ENCODE data around the gene ZNF750. TPM values are rescaled to one million over a fixed set of nuclear protein-coding genes. Genes with fewer than 3 reads are reported as not detected.
A peak's percentile ranks its signal among the peaks of the same experiment; 100 is the strongest.

Gene ZNF750
- total and polyA plus RNA-seq, 2 experiments from 2014 or later, result 0.13 to 0.17 TPM

GRCh38 chr17:82821554-82821953 lies 18.3 kb downstream of the ZNF750 start:
- ATAC-seq (no peak), DNase-seq (ENCODE audit: low spot score) (no peak)
- peaks cover 14% of the 10 kb centered on the region for H4K20me1 ChIP-seq (replicated peaks; ENCODE audit: insufficient read depth)
- TF ChIP-seq NANOG (IDR thresholded peaks at IDR 0.05; ENCODE audit: borderline replicate concordance) (no peak), EZH2phosphoT487 (IDR thresholded peaks at IDR 0.05; ENCODE audit: unreplicated experiment) (no peak), JUNB (IDR thresholded peaks at IDR 0.05; ENCODE audit: unreplicated experiment) (no peak), ZNF331 (CRISPR knock-in tag; IDR thresholded peaks at IDR 0.05; ENCODE audit: low read depth) (no peak)
- H2AFZ ChIP-seq, result no peak overlapping the region
- H3K27ac ChIP-seq (ENCODE audit: low read depth), result no peak overlapping the region
- H3K79me2 ChIP-seq (replicated peaks; ENCODE audit: insufficient read depth), result peaks cover 36% of the 10 kb centered on the region
- H3K9me2 ChIP-seq (ENCODE audit: insufficient read depth), result no peaks in the 10 kb centered on the region
- H3F3A ChIP-seq (replicated peaks; ENCODE audit: low read depth), result no peaks in the 10 kb centered on the region; the same call in 1 of the 2 replicates
- no peak overlapping the region for H3K4me3 ChIP-seq
- H3K27ac Mint-ChIP-seq, result no peak overlapping the region
- H3K9me3 Mint-ChIP-seq, result peaks cover 11% of the 10 kb centered on the region; the same call in 2 of the 3 replicates
- H3K27me3 ChIP-seq (ENCODE audit: insufficient read depth), result no peaks in the 10 kb centered on the region
- no peak overlapping the region for H3K4me3 Mint-ChIP-seq
- H3K4me1 Mint-ChIP-seq, result peaks cover 46% of the 10 kb centered on the region
- peaks cover 58% of the 10 kb centered on the region for H3K36me3 Mint-ChIP-seq (ENCODE audit: low read depth)
- H3K4me1 ChIP-seq (ENCODE audit: insufficient read depth), result peaks cover 21% of the 10 kb centered on the region
- H3K36me3 ChIP-seq (ENCODE audit: insufficient read depth), result peaks cover 21% of the 10 kb centered on the region
- H3K27me3 Mint-ChIP-seq (ENCODE audit: insufficient read depth, low read depth, poor library complexity), result peaks cover 18% of the 10 kb centered on the region
- H3K4me2 ChIP-seq, result no peak overlapping the region

- peaks cover 46% of the 10 kb centered on the region for H3K4me1 Mint-ChIP-seq
- Histone ChIP-seq H3K36me3 (ENCODE audit: insufficient read depth) (peaks cover 29% of the 10 kb centered on the region), H3F3A (replicated peaks; ENCODE audit: low read depth) (no peaks in the 10 kb centered on the region; the same call in 1 of the 2 replicates), H3K9me2 (ENCODE audit: insufficient read depth) (no peaks in the 10 kb centered on the region), H3K4me1 (ENCODE audit: insufficient read depth) (peaks cover 21% of the 10 kb centered on the region), H3K27ac (ENCODE audit: low read depth) (no peak overlapping the region), H3K4me2 (no peak overlapping the region), H2AFZ (no peak overlapping the region), H3K4me3 (no peak overlapping the region), H3K27me3 (ENCODE audit: insufficient read depth) (no peaks in the 10 kb centered on the region), H4K20me1 (replicated peaks; ENCODE audit: insufficient read depth) (peaks cover 17% of the 10 kb centered on the region), H3K79me2 (replicated peaks; ENCODE audit: insufficient read depth) (peaks cover 29% of the 10 kb centered on the region)
- H3K4me3 Mint-ChIP-seq, result 0 out of 3 replicates have a peak overlapping the region, but pooled peaks have one; percentile 19
- TF ChIP-seq POLR2AphosphoS5 (IDR thresholded peaks at IDR 0.05; ENCODE audit: low read depth) (no peak), REST (IDR thresholded peaks at IDR 0.05; ENCODE audit: unreplicated experiment) (no peak), NANOG (IDR thresholded peaks at IDR 0.05; ENCODE audit: borderline replicate concordance) (peak; percentile 15; the same call in 1 of the 2 replicates), ZNF462 (CRISPR knock-in tag; IDR thresholded peaks at IDR 0.05) (no peak)
- 0 out of 2 replicates have a peak overlapping the region, but pooled peaks have one; percentile 45 for H3K27ac Mint-ChIP-seq
- DNase-seq (ENCODE audit: low spot score) (peak; percentile 62), ATAC-seq (peak; percentile 76)
- H3K9me3 Mint-ChIP-seq, result peaks cover 11% of the 10 kb centered on the region; the same call in 2 of the 3 replicates
- peaks cover 68% of the 10 kb centered on the region for H3K36me3 Mint-ChIP-seq (ENCODE audit: low read depth)
- peaks cover 18% of the 10 kb centered on the region for H3K27me3 Mint-ChIP-seq (ENCODE audit: insufficient read depth, low read depth, poor library complexity)
These were observed 19.3 kb downstream of the ZNF750 start for GRCh38 chr17:82820278-82821251.

All from GM23338 (cell line).